GM12872 (cell line): ENCODE data around the gene AP5Z1.

Experiments used
- CTCF ChIP-seq: IDR thresholded peaks from 3 replicates; pipeline ENCODE4 v1.5.1; 2011; ENCODE audit warnings: low read depth, mild to moderate bottlenecking, low read length, moderate library complexity; ENCODE audit not compliant: insufficient read depth

The AP5Z1 gene

GRCh38 chr7:4819560-4820404 is 44.4 kb downstream of the AP5Z1 start:
- no peak for TF ChIP-seq CTCF

GRCh38 chr7:4820405-4820966 is 45.1 kb downstream of the AP5Z1 start:
- TF ChIP-seq CTCF: no peak

GRCh38 chr7:4820967-4821471 is 45.6 kb downstream of the AP5Z1 start:
- TF ChIP-seq CTCF: no peak

GRCh38 chr7:4822677-4823076 is 47.3 kb downstream of the AP5Z1 start:
- no peak for TF ChIP-seq CTCF

GRCh38 chr7:4823441-4824119 is 48.2 kb downstream of the AP5Z1 start:
- no peak for TF ChIP-seq CTCF

GRCh38 chr7:4824120-4824775 is 48.8 kb downstream of the AP5Z1 start:
- no peak for TF ChIP-seq CTCF

- TF ChIP-seq CTCF: no peak
Observed at GRCh38 chr7:4825081-4825480, 49.7 kb downstream of the AP5Z1 start.
